ENCODE measurements around the gene CCDC195.

DNA sequence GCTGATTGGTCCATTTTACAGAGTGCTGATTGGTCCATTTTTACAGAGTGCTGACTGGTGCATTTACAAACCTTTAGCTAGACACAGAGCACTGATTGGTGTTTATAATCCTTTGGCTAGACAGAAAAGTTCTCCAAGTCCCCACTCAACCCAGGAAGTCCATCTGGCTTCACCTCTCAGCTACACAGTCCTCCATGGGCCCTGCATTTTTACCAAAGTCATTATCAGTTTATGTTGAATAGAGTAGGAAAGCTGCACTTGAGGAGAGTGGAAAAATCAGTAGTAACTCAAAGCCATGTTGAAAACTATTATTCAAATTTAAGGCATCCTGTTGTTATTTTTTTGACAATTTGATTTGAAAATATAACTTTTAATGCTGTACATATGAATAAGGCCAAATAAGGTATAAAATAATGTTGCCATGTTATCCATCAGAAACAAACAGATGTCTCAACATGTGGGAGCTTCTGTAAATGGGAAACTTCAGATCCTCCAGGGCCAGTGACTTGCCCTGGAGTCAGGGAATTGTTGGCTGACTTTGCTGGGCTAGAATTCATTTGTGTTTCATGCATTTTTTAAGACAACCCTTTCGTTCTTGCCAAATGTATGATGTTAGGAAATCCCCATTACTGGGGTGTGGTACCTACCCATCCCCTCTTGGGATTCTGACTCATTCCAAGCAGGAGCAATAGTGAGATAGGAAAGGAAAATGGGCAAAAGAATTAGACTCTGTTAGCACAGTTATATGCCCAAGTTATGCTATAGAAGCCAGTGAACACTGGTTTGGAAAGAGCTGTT is 37.8 kb upstream of the CCDC195 start:
- TF ChIP-seq, protein P1, sequence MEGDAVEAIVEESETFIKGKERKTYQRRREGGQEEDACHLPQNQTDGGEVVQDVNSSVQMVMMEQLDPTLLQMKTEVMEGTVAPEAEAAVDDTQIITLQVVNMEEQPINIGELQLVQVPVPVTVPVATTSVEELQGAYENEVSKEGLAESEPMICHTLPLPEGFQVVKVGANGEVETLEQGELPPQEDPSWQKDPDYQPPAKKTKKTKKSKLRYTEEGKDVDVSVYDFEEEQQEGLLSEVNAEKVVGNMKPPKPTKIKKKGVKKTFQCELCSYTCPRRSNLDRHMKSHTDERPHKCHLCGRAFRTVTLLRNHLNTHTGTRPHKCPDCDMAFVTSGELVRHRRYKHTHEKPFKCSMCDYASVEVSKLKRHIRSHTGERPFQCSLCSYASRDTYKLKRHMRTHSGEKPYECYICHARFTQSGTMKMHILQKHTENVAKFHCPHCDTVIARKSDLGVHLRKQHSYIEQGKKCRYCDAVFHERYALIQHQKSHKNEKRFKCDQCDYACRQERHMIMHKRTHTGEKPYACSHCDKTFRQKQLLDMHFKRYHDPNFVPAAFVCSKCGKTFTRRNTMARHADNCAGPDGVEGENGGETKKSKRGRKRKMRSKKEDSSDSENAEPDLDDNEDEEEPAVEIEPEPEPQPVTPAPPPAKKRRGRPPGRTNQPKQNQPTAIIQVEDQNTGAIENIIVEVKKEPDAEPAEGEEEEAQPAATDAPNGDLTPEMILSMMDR (IDR thresholded peaks at IDR 0.05), result no peak
- no peak for TF ChIP-seq POLR2A (IDR thresholded peaks at IDR 0.05)

Data from right lobe of liver (tissue), 4 donors.